Endothelial cell of hepatic sinusoid (primary cell): ENCODE results near the gene ACSF2.

ENCODE experiments used
- in situ Hi-C: cut with HindIII; loops from 2 replicates; pipeline ENCODE4 v1.10.0; 2017; ENCODE audit warnings: low sequenced_read_pairs

Gene ACSF2

DNA sequence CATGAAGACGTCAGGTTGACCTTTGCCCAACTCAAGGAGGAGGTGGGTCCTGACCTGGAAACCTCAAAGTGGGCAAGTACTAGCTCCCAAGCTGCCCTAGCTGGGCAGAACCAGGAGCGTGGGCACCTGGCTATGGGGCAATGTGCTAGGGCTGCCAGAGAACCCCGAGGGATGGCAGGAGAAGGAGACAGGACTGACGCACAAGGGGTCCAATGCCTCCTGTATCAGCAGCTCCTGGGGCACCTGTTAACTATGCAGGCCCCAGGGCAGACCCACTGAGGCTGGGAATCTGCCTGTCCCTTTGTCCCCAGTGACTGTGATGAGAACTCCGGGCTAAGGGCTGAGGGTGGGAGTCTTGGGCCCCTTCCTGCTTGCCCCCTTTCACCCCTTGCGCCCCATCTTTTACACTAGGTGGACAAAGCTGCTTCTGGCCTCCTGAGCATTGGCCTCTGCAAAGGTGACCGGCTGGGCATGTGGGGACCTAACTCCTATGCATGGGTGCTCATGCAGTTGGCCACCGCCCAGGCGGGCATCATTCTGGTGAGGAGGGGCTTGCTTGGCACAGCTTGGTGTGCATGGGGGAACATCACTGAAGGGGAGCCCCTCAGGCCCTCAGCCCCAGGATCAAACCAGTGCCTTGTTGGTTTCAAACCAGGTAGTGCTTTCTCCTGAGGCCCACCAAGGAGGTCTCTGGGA is 35.0 kb downstream of the ACSF2 start:
- in situ Hi-C loops, result no loop called here

DNA sequence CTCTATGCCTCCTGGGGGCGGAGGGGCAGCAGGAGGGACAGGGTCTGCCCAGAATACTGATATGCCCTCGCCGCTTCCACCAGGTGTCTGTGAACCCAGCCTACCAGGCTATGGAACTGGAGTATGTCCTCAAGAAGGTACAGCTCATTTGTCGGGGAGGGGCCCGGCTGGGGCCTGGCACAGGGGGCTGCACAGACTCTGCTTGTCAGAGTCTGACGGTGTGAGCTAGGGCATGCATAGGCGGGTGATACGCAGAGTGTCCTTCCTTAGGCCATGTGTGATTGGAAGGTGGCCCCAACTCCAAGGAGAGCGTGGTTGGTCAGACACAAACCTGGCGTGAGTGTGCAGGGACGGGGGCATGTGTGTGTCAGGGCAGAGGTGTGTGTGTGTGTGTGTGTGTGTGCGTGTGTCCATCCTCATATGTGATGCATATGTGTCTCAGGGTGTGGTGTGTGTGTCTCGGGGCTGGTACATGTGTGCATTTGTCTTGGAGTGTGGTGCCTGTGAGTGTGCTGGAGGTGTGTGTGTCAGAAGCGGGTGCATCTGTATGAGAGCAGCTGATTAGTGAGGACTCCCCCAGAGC is 35.6 kb downstream of the ACSF2 start:
- in situ Hi-C loops, result no loop called here

DNA sequence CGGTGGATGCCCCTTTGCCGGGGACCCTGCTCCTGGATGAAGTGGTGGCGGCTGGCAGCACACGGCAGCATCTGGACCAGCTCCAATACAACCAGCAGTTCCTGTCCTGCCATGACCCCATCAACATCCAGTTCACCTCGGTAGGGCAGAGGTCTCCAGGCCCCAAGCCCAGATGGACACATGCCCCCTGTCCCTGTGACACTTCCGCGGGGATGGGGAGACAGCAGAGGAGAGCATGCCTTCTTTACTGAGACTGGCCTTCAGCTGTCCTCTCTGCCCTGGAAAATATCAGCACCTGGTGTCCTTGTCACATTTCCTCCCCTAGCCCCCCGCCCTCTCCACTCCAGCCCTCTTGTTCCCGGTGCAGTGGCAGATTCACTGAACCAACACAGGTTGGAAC is 36.4 kb downstream of the ACSF2 start:
- in situ Hi-C loops, result no loop called here

DNA sequence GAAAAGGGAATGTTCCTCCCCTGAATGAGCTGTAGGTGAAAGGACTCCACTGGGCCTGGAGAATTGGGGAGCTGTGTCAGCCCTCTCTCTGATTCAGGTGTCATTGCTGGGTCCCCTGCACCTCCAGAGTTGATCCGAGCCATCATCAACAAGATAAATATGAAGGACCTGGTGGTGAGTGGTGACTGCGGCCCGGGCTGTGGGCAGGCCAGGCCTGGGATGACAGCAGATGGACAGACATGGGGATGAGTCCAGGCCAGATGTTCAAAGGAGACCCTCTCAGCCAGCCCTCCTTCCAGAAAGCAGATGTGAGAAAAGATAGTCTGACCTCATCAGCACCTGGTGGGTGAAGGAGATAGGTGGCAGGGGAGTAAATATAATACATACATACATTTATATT is 38.1 kb downstream of the ACSF2 start:
- in situ Hi-C loops, result no loop called here

DNA sequence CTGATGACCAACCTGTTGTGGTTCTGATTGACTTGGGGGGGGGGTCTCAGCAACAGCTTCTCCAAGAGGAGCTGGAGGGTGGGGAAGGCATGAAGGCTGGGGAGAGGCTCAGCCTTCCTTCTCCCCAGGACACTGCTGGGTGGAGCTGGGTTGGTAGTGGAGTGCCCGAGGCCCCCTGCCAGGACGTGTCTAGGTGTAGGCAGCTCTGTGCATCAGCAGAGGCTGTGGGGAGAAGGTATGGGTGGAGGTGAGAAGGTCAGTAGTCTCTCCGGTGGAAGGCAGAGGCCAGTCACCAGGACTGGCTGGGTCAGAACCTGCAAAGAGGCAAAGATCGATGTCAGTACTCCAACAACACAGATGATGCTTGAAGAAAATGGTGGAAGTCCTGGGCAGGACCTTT is 38.7 kb downstream of the ACSF2 start:
- in situ Hi-C loops, result no loop called here

DNA sequence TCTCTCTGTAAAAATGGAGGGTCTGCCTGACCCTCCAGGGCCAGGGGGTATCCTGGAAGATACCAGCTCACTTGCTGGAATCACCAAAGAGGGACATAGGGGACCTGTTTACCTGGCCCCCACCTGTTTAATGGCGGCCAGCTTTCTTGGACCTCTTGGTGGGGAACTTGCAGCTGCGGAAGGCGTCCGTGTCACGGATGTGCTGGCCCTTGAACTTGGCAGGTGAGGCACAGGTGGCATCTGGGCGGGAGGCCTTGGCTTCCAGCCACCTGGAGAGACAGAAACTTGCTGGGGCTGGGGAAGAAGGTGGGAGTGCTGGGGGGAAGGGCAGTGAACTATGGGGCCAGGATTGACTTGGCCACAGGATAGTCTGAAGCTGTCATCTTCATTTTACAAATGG is 39.2 kb downstream of the ACSF2 start:
- in situ Hi-C loops, result no loop called here

DNA sequence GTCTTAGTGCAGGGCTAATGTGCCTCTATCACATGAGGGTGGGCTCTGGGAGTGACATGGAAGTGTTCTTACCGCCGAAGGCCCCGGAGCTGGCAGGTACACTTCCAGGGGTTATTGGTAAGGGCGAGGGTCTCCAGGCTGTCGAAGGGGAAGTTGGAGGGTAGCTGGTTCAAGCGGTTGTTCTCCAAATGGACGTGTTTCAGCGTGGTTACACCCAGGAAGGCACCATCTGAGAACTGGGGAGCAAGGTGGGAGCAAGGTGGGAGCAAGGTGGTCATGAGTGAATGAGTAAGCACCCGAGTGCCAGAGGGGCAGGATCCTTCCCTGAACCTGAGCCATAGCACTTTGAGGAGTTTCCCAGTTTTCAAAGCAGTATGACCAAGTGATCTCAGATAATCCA is 39.6 kb downstream of the ACSF2 start:
- in situ Hi-C loops, result no loop called here

DNA sequence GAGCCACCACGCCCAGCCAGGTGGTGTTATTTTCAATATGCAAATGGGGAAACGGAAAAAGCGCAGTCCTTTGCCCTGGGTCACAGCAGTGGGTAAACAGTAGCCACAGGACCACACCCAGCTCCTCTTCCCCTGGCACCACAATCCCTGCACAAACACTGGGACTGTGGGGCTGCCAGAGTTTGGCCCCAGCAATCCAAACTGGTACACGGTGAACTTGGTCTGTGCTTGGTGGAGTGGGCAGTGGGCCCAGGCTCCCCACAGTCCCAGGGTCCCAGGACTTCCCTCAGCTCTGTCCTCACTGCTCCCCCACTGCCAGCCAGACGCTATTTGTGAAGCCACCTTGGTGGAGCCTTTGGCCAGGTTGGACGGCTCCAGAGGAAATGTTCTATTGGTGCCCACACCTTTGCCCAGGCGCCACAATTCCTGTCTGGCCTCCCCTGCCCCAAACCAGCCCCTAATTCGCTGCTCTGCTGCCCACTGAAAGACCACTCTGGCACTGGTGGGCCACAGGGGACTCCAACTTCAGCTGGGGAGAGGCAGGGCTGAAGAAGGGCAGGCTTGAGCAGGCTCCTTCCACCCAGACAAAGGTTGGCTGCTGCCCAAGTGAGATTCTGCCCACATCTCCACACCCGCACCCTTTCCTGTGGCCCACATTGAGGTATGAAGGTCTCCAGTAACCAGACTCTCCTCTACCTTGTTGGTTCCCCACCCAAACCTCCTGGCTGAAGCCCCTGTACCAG is 40.5 kb downstream of the ACSF2 start:
- in situ Hi-C loops, result no loop called here

DNA sequence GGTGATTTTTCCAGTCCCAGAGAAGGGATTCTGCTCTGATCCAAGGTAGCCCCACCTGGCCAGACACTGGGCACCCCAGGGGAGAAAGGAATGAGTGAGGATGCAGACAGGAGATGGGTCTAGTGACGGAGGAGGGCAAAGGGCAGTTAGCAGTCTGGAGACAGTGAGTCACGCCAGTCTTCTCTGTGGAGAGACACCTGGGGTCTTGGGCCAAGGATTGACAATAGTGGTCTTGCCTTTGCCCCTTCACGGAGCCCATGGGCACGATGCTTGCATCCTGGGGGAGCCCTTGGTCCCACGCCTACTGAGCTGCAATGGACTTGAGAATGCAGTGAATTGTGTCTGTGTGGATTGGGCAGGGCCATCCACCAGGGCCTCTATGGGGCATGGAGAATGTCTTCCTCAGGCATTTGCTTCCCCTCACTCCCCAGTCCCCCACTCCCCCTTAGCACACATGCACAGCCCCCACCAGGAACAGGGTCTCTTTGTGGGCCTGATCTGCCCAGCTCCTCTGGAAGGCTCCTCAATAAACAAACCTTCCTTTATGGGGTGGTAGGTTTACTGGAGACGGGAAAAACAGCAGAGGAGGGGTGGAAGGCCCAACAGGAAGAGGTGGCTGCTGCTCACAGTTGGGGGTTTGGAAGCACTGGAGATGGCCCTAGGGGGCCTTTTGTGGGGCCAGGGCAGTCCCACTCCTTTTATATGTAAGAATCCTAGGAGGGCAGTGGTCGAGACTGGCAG is 41.3 kb downstream of the ACSF2 start:
- in situ Hi-C loops, result no loop called here

DNA sequence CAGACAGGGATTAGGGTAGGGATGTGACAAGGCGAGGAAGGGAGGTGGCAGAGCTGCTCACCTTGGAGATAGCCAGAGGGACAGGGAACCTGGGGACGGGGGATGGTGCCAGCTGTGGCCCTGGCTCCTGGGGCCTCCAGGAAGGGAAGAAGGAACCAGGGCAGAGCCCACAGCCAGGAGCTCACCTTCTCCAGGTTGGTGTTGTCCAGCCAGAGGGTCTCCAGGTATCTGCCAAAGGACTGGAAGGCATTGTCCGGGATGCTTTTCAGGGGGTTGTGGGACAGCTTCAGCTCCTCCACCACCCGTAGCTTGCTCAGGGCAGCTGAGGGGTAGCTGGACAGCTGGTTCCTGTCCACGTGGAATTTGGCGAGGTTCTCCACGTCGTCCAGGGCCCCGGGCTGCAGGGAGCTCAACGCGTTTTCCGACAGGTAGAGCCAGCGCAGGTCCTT is 41.9 kb downstream of the ACSF2 start:
- in situ Hi-C loops, result no loop called here

DNA sequence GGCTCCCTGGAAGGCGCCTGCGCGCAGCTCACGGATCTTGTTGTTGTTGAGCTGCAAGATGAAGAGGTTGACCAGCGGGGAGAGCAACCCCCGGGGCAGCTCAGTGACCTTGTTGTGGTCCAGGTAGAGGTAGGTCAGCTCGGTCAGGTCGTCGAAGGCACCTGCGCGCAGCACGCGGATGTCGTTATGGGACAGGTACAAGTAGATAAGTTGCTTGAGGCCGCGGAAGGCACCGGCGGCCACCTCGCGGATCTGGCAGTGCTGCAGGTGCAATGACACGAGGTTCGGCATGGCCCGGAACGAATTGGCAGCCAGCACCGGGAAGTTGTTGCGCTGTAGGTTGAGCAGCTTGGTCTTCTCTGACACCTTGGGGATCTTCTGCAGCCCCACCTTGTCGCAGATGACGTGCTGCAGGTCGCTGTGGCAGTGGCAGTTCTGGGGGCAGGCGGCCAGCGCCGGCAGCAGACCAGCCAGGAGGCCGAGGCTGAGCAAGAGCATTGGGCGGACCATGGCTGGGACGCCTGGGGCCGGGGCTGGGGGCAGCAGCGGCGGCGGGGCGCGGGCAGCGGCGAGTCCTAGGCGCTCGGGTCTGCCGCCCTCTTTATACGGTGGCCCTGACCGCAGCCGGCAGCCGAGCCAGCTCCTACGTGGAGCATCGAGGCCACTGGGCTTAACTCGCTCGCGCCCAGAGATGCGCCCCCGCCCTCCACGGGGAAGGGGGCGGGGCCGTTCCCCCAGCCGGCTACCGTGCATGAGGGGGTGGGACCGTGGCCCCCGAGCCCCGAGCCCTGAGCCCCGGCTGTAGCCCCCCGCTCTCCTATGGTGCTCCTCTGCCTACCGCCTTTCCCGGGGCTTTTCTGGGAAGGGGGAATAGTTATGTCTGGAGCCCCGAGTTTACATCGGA is 42.5 kb downstream of the ACSF2 start, which contains the start of gene CHAD:
TSS of gene CHAD (minus strand) at position 577 of the 904 bp plus-strand sequence. CDS start at position 510, 67 bp downstream.
- in situ Hi-C loops, result no loop called here

DNA sequence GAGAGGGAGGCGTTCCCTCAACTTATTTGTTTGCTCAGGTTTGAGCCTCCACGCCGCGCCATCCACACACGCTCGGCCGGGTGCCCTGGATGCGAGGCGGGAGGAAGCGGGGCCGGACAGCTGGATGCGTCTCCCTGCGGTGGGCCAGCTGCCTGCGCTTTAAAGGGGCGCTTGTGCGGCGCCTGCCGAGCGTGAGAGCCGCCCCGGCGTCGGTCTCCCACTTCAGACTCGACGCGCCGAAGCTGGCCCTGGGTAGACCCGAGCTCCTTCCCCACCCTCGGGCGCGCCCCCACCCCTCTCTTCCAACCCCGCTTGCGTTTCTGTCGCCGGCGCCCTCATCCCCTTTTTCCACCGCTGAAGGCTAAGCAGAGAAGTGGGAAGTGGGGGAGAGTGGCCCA is 43.2 kb downstream of the ACSF2 start:
- in situ Hi-C loops, result no loop called here

DNA sequence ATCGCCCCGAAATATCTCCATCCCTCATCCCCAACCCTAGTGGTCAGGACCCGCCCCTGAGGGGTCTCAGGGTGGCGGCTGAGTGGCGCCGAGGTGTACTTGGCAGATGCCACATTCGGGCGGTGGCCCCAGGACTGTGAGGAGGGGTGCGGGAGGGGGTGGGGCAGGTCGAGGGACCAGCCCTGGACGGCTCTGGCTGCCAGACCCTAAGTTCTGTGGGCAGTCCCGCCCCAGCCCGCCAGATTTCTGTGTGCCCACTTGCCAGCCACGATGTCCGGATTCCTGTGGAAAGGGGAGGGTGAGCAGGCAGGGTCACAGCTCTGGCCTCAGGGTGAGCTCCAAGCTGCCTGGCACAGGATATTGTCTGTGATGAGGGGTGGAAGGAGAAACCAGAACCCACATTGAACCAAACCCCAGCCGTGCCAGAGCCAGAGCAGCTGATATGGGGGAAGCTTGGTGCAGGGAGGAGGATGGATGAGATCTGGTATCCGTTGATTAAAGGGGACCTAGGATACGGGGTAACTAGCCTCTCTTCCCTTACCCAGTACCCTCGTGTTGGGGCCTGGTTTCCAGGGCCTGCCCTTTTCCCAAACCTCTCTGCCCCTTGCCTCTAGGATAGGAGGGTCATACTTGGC is 43.8 kb downstream of the ACSF2 start:
- in situ Hi-C loops, result loop anchor here (5.0 kb wide), 1 partner anchor 63 kb away; the partner anchor contains the start of gene EPN3

DNA sequence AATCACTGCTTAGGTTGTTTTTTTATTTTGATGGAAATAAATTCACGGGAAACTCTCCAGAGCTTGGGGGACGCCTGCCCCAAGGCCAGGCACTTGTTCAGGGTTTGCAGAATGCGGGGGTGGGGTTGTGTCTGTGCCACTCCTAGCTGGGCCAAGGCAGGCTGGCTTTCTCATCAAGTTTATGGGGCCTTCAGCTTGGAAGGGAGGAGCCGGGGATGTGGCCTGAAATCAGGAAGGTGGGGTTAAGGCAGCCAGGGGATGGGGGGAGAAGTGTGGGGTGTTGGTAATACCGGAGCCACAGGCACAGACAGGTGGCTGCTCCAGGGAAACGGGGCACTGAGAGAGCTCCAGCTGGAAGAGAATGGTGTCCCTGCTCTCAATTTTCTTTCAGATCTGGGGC is 44.4 kb downstream of the ACSF2 start:
- in situ Hi-C loops, result loop anchor here (5.0 kb wide), 1 partner anchor 62 kb away; the partner anchor contains the start of gene EPN3

DNA sequence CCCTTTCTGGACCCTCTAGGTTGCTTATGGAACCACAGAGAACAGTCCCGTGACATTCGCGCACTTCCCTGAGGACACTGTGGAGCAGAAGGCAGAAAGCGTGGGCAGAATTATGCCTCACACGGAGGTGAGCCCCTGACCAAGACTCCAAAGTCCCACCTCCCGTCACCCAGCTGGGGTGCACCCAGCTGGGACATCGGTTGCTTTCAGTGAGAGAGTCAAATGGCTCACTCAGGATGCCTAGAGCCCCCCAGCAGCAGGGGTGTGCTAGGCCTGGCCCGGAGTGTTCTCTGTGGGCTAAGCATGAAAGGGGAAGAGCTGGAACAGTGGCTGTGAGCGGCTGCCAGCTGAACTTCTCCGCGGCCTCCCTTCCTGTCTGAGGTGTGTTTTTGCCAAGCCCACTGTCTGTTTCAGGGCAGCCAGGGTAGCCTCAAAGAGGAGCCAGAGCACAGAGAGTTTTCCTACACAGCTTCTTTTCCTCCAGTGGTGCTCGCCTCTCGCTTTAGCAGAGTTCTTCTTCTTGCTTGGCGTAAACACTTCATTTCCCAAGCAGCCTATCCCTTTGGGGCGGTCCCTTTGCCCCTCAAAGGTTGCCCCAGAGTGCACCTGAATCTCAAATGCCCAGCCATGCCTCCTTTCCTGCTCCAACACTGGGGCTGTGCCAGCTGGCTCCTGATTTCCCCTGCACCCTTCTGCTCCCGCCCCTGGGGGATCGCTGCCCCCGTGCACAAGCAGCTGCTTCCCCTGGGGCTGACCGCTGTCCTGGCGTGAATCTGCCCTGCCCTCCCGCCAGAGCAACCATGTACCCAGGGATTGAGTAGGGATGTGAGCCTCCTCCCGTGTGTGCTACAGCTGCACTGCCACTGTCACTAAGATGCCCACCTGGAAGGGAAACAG is 45.2 kb downstream of the ACSF2 start:
- in situ Hi-C loops, result loop anchor here (5.0 kb wide), 1 partner anchor 61 kb away; the partner anchor contains the start of gene EPN3

DNA sequence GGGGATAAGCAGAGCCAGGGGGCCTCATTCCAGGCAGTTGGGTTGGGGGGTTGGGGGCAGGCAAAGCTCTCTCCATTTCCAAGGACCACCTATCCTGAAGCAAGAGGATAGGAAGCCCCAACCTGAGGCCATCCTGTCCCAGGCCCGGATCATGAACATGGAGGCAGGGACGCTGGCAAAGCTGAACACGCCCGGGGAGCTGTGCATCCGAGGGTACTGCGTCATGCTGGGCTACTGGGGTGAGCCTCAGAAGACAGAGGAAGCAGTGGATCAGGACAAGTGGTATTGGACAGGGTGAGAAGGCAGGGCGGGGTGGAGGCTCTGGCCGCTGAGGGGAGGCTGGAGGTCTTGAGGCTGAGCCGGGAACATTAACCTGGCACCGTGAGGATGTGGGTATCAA is 46.3 kb downstream of the ACSF2 start:
- in situ Hi-C loops, result loop anchor here (5.0 kb wide), 1 partner anchor 60 kb away; the partner anchor contains the start of gene EPN3

DNA sequence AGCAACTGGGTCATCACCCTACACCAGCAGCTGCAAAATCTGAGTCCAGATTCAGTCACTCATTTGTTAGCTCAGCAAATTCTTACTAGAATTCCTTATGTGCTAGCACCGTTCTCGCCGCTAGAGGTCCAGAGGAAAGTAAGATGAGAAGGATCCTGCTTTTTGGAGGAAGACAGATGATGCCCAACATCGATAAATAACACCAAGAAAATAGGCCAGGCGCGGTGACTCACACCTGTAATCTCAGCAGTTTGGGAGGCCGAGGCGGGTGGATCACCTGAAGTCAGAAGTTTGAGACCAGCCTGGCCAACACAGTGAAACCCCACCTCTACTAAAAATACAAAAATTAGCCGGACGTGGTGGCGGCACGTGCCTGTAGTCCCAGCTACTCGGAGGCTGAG is 46.7 kb downstream of the ACSF2 start:
- in situ Hi-C loops, result loop anchor here (5.0 kb wide), 1 partner anchor 60 kb away; the partner anchor contains the start of gene EPN3

DNA sequence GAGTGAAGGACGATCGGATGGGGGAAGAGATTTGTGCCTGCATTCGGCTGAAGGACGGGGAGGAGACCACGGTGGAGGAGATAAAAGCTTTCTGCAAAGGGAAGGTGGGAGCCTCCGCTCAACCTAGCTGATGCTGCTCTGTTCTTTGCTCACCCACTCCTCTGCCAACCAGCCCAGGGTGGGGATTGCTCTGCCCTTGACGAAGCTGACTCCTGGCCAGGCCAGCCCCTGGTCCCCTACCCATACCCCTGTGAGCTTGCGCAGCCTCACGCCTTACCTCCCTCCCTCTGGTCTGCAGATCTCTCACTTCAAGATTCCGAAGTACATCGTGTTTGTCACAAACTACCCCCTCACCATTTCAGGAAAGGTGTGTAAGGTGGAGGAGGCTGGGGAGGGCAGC is 47.9 kb downstream of the ACSF2 start:
- in situ Hi-C loops, result loop anchor here (5.0 kb wide), 1 partner anchor 58 kb away; the partner anchor contains the start of gene EPN3
